GM18505 (cell line): ENCODE measurements around the gene ERC1.
"Not testable (repeated sequence)": the region's sequence is repeated elsewhere in the genome, so short reads cannot be mapped to it uniquely, and the experiment has no call there.

Source experiments
- ATAC-seq: cut with Tn5 transposase; IDR thresholded peaks from one replicate; pipeline ENCODE4 v1.9.1; 2021; ENCODE audit not compliant: unreplicated experiment
- POLR2A ChIP-seq: IDR thresholded peaks from 4 replicates; pipeline ENCODE4 v1.6.1; 2011; ENCODE audit warnings: borderline replicate concordance; ENCODE audit not compliant: insufficient read depth, insufficient read length; ENCODE audit errors: extremely low read depth

Gene ERC1

DNA sequence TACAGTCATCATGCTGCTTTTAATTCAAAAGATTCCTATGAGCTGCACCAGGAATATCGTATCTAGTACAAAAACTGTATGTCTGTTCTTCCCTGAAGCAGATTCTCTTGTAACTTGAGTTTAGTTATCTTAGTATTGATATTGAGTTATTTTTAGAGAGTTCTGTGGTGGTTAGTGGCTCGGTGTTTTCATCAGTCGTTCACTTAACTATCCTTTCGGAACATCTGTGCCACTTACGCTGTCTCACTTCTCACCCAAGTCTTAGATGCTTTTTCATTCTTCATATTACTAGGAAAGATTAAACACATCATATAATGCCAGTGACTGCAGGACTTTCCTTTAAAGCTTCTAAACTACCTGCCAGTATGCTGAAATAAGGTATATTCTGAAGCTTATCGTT, 352.4 kb downstream of the ERC1 start:
- no peak for TF ChIP-seq POLR2A
- ATAC-seq, result no peak

DNA sequence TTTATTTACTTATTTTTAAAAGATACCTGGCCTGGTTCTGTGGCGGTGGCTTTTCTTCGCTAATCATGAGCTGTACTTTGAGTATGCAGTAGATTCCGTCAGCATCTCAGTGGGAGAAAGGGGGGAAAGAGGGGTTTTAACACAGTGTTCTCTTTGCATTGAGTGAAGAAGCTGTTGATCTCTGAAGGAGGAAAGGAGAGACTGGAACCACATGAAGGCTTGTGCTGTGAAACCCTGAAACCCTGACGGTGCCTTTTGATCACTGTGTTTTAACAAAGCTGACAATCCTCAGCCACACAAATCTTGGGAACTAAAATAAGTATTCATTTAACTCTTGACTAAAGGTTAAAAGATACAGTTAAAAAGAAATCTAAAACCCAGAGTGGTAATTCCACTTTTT, 353.2 kb downstream of the ERC1 start:
- TF ChIP-seq POLR2A, result no peak
- no peak for ATAC-seq

DNA sequence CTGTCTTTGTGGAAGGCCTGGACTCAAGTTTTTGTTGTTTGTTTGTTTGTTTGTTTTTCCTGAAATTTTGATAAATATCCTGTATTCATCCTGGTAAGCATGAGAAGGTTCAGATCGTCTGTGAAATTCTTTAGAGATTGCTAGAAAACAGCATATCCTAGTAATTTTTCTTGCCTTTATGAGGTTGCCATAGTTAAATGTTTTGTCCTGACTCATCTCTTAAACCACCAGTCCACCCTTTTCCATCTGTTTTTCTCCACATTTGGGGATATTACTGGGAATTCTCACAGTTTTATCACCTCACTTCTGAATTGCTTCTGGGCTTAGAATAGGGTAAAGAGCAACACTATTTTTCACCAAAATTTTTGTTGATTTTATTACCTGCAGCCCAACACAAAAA, 355.1 kb downstream of the ERC1 start:
- no peak for TF ChIP-seq POLR2A

DNA sequence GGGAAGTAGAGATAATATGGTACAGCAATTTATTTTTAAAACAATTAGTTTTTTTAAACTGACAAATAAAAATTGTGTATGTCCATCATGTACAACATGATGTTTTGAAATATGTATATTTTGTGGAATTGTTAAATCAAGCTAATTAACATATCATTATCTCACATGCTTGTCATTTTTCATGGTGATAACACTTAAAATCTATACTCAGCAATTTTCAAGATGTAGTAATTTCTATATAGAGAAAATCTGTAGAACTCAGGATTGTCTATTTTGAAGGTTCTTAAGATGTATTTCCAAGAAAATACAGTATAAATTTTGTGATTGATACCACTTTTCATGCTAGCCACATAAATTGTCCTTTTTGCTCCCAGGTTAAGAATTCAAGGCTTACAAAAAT, 356.3 kb downstream of the ERC1 start:
- no peak for TF ChIP-seq POLR2A
- no peak for ATAC-seq

More for the DNA sequence above, 355.1 kb downstream of the ERC1 start:
- no peak for ATAC-seq

DNA sequence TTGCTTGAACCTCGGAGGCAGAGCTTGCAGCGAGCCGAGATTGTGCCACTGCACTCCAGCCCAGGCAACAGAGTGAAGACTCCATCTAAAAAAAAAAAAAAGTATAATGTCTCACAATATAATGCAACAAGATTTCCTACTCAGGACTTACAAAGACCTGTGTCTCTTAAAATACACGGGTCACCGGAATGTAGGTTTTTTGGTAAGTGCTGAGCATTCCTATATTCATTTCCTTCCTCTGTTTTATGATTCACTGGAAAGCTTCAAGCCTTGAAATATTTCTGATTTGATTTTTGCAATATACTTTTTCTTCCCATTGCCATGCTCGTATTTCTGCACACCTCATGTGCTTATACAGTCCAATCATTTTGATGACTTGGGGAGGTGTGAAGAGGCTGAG, 357.6 kb downstream of the ERC1 start:
- no peak for ATAC-seq
- TF ChIP-seq POLR2A, result no peak

DNA sequence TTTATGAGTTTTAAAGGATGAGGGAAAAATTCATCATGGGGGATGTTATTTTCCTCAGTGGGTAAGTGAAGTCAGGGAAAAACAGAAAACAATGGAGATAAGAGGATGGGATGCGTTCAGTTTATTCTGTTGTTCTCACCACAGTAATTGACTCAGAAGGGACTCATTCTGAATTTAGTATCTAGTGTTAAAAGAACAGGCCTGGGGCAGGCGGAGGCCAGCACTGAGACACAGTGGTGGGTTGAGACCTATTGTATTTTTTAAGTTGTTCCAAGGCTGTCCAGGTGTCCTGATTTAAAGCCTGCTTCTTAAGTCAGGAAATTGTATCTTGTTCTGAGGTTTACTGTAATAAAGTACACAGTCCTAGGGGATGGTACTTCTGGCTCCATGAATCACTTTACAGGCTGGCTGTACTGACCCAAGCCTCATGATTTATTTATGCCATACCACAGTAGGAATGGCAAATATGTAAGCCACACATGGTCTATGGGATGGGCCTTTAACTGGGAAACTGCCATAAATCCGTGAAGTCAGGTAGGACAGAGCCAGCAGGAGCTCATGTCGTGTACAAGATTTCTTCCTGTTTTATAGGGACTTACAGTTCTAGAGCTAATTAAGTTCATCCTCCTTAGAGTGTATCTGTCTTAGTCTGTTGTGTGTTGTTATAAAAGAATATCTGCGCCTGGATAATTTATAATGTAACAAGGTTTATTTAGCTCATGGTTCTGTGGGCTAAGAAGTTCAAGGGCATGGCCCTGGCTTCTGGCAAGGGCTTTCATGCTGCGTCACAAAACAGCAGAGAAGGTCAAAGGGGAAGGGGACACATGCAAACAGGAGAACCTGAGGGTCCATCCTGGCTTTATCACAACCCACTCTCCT, 359.3 kb downstream of the ERC1 start:
- no peak for TF ChIP-seq POLR2A
- no peak for ATAC-seq

DNA sequence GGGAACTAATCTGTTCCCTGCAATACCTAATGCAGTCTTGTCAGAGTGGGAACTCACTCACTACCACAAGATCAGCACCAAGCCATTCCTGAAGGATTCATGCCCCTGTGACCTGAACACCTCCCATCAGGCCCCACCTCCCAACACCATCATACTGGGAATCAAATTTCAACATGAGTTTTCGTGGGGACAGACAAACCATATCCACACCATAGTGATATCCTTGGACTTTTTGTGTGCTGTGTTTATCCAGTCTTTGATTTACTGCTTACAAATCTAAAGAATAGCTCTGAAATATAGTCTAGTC, 359.9 kb downstream of the ERC1 start:
- no peak for TF ChIP-seq POLR2A
- ATAC-seq, result no peak

DNA sequence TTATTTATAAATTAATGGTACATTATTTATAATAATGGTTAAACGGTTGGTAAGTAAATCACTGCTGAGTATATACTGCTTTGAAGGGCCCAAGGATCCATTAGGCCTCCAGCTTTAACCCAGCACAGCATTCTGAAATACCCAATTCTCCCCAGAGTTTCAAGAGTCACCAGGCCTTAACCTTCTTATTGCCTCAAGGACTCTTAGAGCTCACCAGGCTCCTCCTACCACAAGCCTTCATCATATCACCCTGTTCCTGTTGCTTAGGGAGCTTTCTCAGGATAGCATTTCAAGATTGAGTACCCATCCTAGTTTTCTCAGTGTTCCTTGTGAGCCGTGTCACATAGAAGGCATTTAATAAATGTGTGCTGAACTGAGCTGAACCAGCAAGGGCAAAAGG, 360.9 kb downstream of the ERC1 start:
- no peak for TF ChIP-seq POLR2A
- ATAC-seq, result no peak

DNA sequence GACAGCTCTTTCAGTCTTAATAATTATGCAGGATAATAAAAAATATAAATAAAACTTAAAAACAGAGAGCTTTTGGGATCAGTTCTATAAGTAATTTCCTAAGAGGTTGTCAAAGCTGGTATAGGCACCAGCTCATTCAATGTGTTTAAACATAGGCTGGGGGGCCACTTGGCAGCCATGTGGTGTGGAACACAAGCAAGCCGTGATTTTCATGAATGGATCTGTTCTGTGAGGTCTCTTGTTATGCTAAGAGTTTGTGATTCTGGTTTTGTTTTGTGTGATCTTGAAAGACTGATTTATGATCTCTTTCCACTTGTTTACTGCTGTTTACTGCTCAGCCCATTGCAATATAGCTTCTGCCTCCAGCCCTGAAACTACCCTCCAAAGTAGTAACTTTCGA, 362.4 kb downstream of the ERC1 start:
- ATAC-seq, result no peak
- TF ChIP-seq POLR2A, result no peak

DNA sequence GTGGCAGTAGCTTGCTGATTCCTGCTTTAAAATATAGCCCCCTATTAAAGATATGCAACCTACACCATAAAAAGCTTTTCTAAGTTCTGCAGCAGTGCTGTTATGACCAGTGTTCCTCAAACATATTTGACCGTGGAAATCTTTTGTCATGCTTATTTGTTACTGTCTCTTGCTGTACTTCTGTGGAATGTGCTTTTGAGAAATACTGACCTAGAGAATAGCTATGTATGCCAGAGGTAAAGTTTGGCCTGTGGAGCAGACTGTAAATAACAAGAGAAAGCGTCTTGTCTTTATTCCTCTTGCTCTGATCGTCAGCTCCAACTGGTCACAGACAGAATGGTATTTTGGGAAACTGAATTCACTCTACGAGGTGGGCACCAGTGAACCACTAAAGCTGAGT, 364.4 kb downstream of the ERC1 start:
- no peak for ATAC-seq
- no peak for TF ChIP-seq POLR2A

DNA sequence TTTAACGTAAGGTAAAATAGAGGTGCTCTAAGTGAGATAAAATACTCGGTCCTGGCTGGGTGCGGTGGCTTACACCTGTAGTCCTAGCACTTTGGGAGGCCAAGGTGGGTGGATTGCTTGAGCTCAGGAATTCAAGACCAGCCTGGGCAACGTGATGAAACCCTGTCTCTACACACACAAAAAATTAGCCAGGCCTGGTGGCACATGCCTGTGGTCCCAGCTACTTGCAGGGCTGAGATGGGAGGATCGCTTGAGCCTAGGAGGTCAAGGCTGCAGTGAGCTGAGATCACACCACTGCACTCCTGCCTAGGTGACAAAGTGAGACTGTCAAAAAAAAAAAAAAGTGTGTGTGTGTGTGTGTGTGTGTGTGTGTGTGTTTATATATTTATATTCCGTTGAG, 364.8 kb downstream of the ERC1 start:
- ATAC-seq, result not testable (repeated sequence)

DNA sequence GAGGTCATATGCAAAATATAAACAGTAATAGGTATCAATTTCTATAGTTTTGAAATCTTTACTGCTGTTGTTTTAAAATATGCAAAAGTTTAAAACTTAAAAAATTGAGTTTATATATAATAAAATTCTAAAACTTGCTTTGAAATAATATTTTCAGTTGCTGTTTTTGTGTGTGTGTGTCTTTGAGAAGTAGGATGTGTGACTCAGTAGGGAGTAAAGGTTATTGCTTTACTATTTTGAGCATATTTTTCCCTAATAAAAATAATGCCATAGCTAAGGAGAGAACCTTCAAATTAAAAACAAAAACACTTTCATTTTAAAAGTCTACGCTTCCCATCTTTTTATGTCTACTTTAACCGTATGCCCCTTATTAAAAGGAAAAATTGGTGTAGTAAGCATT, 365.3 kb downstream of the ERC1 start:
- no peak for TF ChIP-seq POLR2A
- no peak for ATAC-seq

DNA sequence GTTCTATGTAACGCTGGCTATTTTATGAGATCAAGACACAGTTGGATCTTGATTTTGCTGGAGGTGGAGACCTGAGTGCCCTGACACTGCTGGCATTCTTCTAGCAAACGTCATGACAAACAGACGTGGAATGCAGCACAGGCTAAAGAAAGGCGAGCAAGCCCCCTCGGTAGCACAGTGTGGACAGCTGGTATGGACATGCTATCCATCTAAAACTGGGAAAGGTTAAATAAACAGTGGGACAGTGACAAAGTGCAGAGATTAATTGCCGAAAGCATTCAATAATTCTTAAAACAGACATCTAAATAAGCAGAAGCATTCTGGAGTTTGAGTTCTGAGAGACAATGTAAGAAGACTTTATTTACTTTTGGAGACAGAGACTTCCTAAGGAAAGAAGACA, 366.1 kb downstream of the ERC1 start:
- no peak for ATAC-seq
- TF ChIP-seq POLR2A, result no peak

DNA sequence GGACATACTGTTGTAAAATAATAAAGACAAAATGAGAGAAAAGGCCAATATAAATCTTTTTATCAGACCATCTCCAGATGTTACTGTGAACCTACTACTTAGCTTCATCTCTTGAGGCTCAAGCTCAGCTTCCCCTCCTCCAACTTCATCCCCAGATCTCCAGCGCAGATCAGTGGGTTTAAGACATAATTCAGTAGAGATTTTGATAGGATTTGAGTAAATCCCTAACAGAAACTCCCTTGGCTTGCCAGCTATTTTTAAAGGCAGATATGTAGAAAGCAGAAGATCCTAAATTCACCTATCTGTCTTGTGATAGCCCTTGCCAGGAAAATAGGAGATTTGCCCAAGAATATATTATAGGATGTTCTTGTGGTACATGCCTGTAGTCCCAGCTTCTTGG, 366.7 kb downstream of the ERC1 start:
- no peak for TF ChIP-seq POLR2A
- ATAC-seq, result no peak
